Liver (tissue), 3 donors: Measurements from ENCODE around the gene SMIM5.

Experiments
- CTCF ChIP-seq: fragments of 150-350 bp; IDR thresholded peaks from 2 replicates; pipeline ENCODE4 v1.5.1; 2017; ENCODE audit warnings: improper control_type of control experiment, low read depth, low read length; ENCODE audit not compliant: missing input control
- JUND ChIP-seq, 2 donors: IDR thresholded peaks; 2 replicates each; pipeline ENCODE4 v1.6.1; 2016; ENCODE audit warnings: antibody characterized with exemption in 2 of 2
- MAX ChIP-seq: IDR thresholded peaks from 2 replicates; pipeline ENCODE4 v1.6.1; 2016; ENCODE audit warnings: antibody characterized with exemption
- RAD21 ChIP-seq, 2 donors: IDR thresholded peaks; 2 replicates each; pipeline ENCODE4 v1.6.1; 2016; ENCODE audit warnings: antibody characterized with exemption in 2 of 2, mild to moderate bottlenecking in 2 of 2
- REST ChIP-seq: IDR thresholded peaks from 2 replicates; pipeline ENCODE4 v1.6.1; 2016; ENCODE audit warnings: antibody characterized with exemption, mild to moderate bottlenecking
- ZBTB33 ChIP-seq: IDR thresholded peaks from 2 replicates; pipeline ENCODE4 v1.6.1; 2016; ENCODE audit warnings: antibody characterized with exemption
- donor health status: healthy.
- donor health status: healthy.

- TF ChIP-seq CTCF = peak; percentile 73
- TF ChIP-seq RAD21 (IDR thresholded peaks at IDR 0.05) = peak in 1 of 2 donors; percentile 19
- TF ChIP-seq MAX = no peak
- no peak for TF ChIP-seq JUND (IDR thresholded peaks at IDR 0.05)
- TF ChIP-seq REST = no peak
- TF ChIP-seq ZBTB33 = no peak
Observed at GRCh38 chr17:75589012-75589918, 44.0 kb upstream of the SMIM5 start.
